Urinary bladder (tissue), 4 donors: ENCODE data around the gene SMIM13. TPM values are rescaled to one million over a fixed set of nuclear protein-coding genes. Genes with fewer than 3 reads are reported as not detected.
"Not testable (repeated sequence)": the region's sequence is repeated elsewhere in the genome, so short reads cannot be mapped to it uniquely, and the experiment has no call there.

Experiments used
- DNase-seq: peaks from one replicate; pipeline ENCODE4 v3.0.0-alpha.2; 2015; ENCODE audit errors: extremely low spot score
- H3K27ac ChIP-seq: one replicate; pipeline ENCODE4 v1.5.1; 2013; ENCODE audit warnings: low read depth, mild to moderate bottlenecking, moderate library complexity
- H3K36me3 ChIP-seq: one replicate; pipeline ENCODE4 v1.6.1; 2013; ENCODE audit warnings: mild to moderate bottlenecking, moderate library complexity; ENCODE audit not compliant: insufficient read depth
- H3K4me1 ChIP-seq: one replicate; pipeline ENCODE4 v1.6.1; 2013; ENCODE audit warnings: mild to moderate bottlenecking, moderate library complexity; ENCODE audit not compliant: insufficient read depth
- H3K4me3 ChIP-seq: one replicate; pipeline ENCODE4 v1.5.1; 2013; ENCODE audit warnings: low read depth, low read length
- WGBS: extraction: QIAGEN DNeasy Blood & Tissue Kit; methylation state at CpG from one replicate; pipeline ENCODE4 v1.1.7; 2013; 5-methylcytosine and 5-hydroxymethylcytosine counted together
- polyA plus RNA-seq: library from polyadenylated mRNA; stranded (reverse); fragments of 200-250 nt; gene quantifications from one replicate; pipeline ENCODE4 v1.2.3, GENCODE V29; 2013
- total RNA-seq: library from RNA; depleted of rRNA; stranded (reverse); fragments of >200 nt; gene quantifications from one replicate; pipeline ENCODE4 v1.2.3, GENCODE V29; 2014
- donor health status: healthy with polysubstance abuse.
- donor health status: healthy.

Gene SMIM13
- total and polyA plus RNA-seq, 2 donors: 7.5 to 28.4 TPM

DNA sequence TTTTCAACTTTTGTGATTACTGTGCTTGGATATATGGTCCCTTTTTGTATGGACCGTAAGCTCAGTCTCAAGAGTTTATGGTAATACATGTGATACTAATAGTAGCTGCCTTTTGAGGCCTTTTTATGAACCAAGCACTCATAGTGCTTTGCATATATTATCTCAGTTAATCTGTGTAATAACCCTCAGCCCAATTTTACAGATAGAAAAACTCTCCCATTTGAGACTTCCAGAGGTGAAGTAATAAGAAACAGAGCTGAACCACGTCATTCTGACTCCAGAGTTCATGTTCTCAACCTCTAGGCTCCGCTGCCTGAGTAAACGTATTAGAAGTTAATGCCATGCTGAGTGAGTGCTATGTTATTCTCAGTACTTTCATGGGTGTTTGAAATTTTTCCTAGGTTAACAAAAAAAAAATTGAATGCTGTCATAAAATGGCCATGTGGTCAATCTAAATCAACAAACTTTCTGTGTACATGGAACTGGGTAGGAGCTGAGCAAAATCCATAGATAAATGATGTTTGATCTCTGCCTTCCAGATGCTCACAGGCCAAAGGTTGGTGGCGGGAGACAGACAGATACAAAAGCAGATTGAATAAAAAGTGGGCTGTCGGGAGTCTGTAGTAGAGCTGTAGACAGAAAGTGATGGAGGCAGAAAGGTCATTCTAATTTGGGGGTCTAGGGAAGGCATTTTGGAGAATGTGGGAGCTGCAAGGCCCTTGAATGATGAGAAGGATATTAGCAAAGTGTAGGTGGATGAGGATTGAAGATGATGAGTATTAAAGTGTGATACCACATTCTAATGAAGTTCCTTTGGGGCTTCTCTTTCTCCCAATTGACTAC is 26.9 kb upstream of the SMIM13 start:
- no peaks in the 10 kb centered on the region for H3K4me1 ChIP-seq
- H3K27ac ChIP-seq: no peak overlapping the region
- WGBS: 92% methylated on average over 6 of the region's 6 CpGs
- H3K36me3 ChIP-seq: no peaks in the 10 kb centered on the region
- DNase-seq: no peak
- H3K4me3 ChIP-seq: no peak overlapping the region

DNA sequence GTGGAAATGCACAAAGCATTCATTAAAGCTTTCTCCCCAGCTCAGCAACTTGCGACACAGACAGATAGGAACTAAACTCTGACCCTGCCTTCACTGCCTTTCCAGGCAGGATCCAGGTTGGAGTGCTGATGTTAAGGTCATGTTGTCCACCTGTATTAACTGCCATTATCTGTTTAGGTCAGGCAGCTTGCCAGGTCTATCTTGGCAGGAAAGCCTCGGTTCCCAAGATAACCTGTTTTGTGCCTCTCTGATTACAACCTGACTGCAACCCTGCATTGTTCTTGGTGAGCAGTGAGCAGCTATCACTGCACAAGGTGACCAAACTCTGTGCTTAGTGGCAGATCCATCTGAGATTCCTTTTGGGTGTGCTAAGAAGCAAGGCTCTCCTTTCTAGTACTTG is 26.3 kb upstream of the SMIM13 start:
- 54% methylated on average over 2 of the region's 2 CpGs for WGBS
- no peak for DNase-seq
- Histone ChIP-seq H3K27ac (no peak overlapping the region), H3K4me1 (no peaks in the 10 kb centered on the region), H3K36me3 (no peaks in the 10 kb centered on the region), H3K4me3 (no peak overlapping the region)

DNA sequence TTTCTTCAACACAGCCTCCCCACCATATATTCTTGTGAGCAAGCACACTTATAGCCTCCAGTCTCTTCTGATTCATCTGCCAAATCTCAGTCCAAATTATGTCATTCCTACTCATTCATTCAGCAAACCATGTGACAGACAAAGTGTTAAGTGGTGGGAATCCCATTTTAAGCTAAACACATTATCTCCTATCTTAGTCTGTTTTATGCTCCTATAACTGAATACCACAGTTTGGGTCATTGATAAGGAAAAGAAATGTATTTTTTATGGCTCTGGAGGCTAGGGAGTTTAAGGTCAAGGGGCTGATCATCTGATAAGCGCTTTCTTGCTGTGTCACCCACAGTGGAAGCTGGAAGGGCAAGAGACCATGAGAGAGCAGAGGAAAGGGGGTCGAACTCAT is 23.9 kb upstream of the SMIM13 start:
- H3K36me3 ChIP-seq: no peaks in the 10 kb centered on the region
- WGBS: 46% methylated on average over 2 of the region's 2 CpGs
- no peak for DNase-seq
- no peaks in the 10 kb centered on the region for H3K4me1 ChIP-seq
- H3K4me3 ChIP-seq: no peak overlapping the region
- no peak overlapping the region for H3K27ac ChIP-seq

DNA sequence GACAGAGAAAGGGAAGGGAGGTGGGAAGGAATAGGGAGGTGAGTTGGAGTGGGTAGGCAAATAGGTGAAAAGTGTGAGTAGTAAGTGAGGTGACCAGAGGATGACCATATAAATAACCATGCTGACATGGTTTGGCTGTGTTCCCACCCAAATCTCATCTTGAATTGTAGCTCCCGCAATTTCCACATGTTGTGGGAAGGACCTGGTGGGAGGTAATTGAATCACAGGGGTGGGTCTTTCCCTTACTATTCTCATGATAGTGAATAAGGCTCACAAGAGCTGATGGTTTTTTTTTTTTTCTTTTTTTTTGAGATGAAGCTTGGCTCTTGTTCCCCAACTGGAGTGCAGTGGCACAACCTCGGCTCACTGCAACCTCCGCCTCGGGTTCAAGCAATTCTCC is 21.5 kb upstream of the SMIM13 start:
- 85% methylated on average over 4 of the region's 4 CpGs for WGBS
- no peak for DNase-seq
- Histone ChIP-seq H3K4me3 (no peak overlapping the region), H3K27ac (no peak overlapping the region), H3K36me3 (no peaks in the 10 kb centered on the region), H3K4me1 (no peaks in the 10 kb centered on the region)

DNA sequence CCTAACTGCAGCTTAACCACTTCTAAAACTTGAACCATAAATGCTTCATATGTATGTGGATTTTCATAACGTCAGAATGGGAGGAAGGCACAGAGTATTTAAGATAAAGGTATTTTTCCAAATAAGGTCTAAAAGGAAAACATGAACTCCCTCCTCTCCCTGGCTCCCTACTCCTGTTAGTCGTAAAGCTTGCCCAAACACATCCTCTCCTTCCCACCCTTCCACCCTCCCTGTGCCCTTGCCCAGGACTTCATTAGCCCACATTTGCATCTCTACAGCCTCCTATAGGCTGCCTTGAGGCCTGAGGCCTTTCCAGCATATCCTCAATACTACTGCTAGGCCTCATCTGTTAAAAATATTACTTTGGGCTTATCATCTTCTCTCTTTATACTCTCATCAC is 17.1 kb upstream of the SMIM13 start:
- Histone ChIP-seq H3K4me3 (no peak overlapping the region), H3K4me1 (no peaks in the 10 kb centered on the region), H3K36me3 (no peaks in the 10 kb centered on the region), H3K27ac (no peak overlapping the region)
- no peak for DNase-seq
- 61% methylated on average over 2 of the region's 2 CpGs for WGBS

DNA sequence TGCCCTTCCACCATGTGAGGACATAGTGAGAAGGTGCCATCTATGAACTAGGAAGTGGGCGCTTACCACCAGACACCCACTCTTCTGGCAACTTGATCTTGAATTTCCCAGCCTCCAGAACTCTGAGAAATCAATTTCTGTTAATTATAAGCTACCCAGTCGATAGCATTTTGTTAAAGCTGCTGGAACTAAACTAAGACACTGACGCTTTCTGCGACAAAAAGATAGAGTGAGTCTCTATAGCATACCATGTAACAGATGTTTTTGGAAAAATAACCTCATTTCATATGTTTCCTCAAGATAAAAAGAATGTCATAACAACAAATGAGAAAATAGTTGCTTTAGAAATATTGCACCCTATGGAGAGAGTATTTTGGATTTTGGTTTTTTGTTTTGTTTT is 15.4 kb upstream of the SMIM13 start:
- H3K27ac ChIP-seq: no peak overlapping the region
- H3K4me1 ChIP-seq: no peaks in the 10 kb centered on the region
- no peak overlapping the region for H3K4me3 ChIP-seq
- WGBS: 92% methylated on average over 4 of the region's 4 CpGs
- no peaks in the 10 kb centered on the region for H3K36me3 ChIP-seq
- no peak for DNase-seq

DNA sequence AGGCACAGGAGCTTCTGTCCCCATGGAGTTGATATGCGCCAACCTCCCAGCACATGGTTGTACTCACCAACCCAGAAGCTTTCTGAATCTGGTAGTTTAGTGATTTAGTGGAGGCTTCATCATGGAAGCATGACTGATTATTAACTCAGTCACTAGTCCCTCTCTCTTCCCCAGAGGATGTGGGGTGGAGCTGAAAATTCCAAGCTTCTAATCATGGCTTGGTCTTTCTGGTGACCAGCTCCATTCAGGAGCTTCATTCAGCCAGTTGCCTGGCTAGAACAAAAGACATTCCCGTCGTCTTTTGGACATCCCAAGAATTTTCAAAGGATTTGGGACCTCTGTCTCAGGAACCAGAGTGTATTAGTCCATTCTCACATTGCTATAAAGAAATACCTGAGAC is 13.3 kb upstream of the SMIM13 start:
- H3K4me3 ChIP-seq: no peak overlapping the region
- H3K36me3 ChIP-seq: no peaks in the 10 kb centered on the region
- no peak for DNase-seq
- no peaks in the 10 kb centered on the region for H3K4me1 ChIP-seq
- no peak overlapping the region for H3K27ac ChIP-seq
- 70% methylated on average over 3 of the region's 3 CpGs for WGBS

DNA sequence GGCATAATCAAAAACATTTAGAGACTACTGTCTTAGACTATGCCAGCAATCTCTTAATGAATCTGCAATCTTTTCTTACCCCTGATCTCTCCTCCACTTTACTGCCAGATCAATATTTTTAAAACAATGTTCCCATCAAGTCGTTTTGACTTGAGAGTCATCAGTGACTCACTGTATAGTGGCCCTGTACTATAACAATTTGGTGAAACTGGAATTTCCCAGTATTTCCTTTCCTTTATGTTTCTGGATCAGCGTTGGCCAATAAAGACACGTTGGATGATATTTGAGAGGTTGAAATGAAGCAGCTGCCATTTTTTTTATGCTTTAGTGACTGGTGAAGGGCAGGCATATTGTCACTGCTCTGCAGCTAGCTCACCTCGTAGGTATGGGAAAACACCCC is 10.1 kb upstream of the SMIM13 start:
- H3K36me3 ChIP-seq: no peaks in the 10 kb centered on the region
- DNase-seq: no peak
- H3K4me1 ChIP-seq: no peaks in the 10 kb centered on the region
- WGBS: 61% methylated on average over 4 of the region's 4 CpGs
- no peak overlapping the region for H3K4me3 ChIP-seq
- H3K27ac ChIP-seq: no peak overlapping the region

DNA sequence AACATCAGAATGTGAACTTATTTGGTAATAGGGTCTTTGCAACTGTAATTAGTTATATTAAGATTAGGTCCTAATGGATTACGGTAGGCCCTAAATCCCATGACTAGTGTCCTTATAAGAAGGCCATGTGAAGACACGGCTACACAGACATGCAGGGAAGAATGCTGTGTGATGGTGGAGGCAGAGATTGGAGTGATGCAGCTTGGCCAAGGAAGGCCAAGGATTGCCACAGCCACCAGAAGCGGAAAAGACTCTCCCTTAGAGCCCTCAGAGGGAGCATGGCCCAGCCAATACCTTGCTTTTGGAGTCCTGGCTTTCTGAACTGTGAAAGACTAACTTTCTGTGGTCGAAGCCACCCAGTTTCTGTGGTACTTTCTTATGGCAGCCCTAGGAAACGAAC is 9.7 kb upstream of the SMIM13 start:
- Histone ChIP-seq H3K4me3 (no peak overlapping the region), H3K36me3 (no peaks in the 10 kb centered on the region), H3K4me1 (no peaks in the 10 kb centered on the region), H3K27ac (no peak overlapping the region)
- no peak for DNase-seq
- WGBS: 91% methylated on average over 5 of the region's 5 CpGs

DNA sequence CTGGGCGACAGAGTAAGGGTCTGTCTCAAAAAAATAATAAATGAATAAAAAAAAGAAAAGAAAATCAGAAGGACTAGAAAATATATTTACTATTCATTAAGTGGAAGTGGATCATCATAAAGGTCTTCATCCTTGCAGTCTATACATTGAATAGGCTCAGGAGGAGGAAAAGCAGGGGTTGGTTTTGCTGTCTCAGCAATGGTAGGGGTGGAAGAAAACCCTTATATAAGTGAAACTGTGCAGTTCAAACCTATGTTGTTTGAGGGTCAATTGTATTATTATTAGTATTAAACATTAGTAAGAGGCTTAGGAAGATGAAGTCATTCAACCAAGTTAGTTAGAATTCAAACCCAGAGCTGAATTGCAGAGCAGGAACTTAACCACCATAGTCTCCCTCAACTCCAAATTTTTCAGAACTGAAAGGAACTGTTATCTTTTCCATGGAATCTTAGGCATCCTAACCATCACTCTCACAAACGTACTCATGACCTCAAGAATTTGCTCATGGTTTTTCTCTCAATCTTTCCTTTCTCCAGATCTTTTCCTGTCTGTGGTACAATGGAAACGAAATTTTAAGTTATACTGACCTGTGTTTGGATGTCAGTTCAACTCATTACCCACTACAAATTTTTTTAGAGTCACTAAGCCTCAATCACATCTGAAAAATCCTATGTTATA is 7.7 kb upstream of the SMIM13 start:
- H3K27ac ChIP-seq: no peak overlapping the region
- no peak for DNase-seq
- 51% methylated on average over 3 of the region's 3 CpGs for WGBS
- no peaks in the 10 kb centered on the region for H3K36me3 ChIP-seq
- no peak overlapping the region for H3K4me3 ChIP-seq
- H3K4me1 ChIP-seq: no peaks in the 10 kb centered on the region

DNA sequence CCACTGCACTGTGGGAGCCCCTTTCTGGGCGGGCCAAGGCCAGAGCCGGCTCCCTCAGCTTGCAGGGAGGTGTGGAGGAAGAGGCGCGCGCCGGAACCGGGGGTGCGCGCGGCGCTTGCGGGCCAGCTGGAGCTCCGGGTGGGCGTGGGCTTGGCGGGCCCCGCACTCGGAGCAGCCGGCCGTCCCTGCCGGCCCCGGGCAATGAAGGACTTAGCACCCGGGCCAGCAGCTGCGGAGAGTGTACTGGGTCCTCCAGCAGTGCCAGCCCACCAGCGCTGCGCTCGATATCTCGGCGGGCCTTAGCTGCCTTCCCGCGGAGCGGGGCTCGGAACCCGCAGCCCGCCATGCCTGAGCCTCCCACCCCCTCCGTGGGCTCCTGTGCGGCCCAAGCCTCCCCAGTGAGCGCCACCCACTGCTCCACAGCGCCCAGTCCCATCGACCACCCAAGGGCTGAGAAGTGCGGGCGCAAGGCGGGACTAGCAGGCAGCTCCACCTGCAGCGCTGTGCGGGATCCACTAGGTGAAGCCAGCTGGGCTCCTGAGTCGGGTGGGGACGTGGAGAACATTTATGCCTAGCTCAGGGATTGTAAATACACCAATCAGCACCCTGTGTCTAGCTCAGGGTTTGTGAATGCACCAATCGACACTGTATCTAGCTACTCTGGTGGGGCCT is 6.4 kb upstream of the SMIM13 start:
- DNase-seq, H3K27ac ChIP-seq, H3K36me3 ChIP-seq, H3K4me1 ChIP-seq, H3K4me3 ChIP-seq: not testable (repeated sequence)
- 91% methylated on average over 47 of the region's 47 CpGs for WGBS

DNA sequence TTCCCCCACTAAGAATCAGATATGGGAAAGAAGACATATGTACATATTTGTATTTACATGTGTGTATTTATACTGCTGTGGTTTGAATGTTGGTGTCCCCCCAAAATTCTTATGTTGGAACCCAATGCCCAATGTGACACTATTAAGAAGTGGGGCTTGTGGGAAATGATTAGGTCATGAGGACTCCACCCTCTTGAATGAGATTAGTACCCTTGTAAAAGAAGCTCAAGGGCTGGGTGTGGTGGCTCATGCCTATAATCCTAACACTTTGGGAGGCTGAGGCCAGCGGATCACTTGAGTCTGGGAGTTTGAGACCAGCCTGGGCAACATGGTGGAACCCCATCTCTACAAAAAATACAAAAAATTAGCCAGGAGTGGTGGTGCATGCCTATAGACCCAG is 3.9 kb upstream of the SMIM13 start:
- Histone ChIP-seq H3K36me3 (no peaks in the 10 kb centered on the region), H3K4me1 (no peaks in the 10 kb centered on the region), H3K27ac (no peak overlapping the region), H3K4me3 (no peak overlapping the region)
- WGBS: 84% methylated on average over 1 of the region's 1 CpG
- no peak for DNase-seq

DNA sequence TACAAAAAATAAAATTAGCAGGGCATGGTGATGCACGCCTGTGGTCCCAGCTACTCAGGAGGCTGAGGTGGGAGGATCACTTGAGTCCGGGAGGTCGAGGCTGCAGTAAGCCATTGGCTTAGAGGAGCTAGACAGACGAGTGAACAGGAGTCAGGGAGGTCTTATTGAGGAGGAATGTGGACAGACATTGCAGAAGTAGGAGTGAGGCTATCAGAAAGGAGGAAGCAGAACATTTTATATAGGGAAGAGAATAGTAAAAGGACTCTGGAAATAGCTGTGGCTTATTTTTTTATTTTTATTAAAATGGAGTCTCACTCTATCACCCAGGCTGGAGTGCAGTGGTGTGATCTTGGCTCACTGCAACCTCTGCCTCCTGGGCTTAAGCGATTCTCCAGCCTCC is 2.5 kb upstream of the SMIM13 start:
- not testable (repeated sequence) for H3K27ac ChIP-seq, DNase-seq, H3K4me3 ChIP-seq, H3K4me1 ChIP-seq, H3K36me3 ChIP-seq
- WGBS: 92% methylated on average over 5 of the region's 5 CpGs
